Left colon (tissue), 2 donors: Measurements from ENCODE around the gene CARMIL1. TPM values are rescaled to one million over a fixed set of nuclear protein-coding genes. Genes with fewer than 3 reads are reported as not detected.

Experiments used
- ATAC-seq: fragments of 200-7000 bp; cut with Tn5 transposase; one replicate; pipeline ENCODE4 v1.9.1; 2020; ENCODE audit warnings: mild to moderate bottlenecking, moderate library complexity
- DNase-seq, 2 donors: peaks; one replicate each; pipeline ENCODE4 v3.0.0-alpha.2; 2020
- intact Hi-C, 2 donors: fragments of 100-400 bp; cut with DNase I in 1 of 2; cut with micrococcal nuclease in 1 of 2; formaldehyde crosslinking; loops; one replicate each; pipeline versions ENCODE4 v1.11.2 to v1.14.0; 2022; cut with DNase I, micrococcal nuclease
- long read RNA-seq: library from polyadenylated mRNA; unstranded; transcript quantifications from one replicate; pipeline ENCODE4 v2.0.0, GENCODE V29; 2021
- total RNA-seq, 2 donors: library from RNA; stranded (reverse); fragmentation: NEBNext Ultra II Directional; extraction: Animal tissue kit (Norgen Biotek cat#: 25700); gene quantifications; one replicate each; pipeline ENCODE4 v1.2.1, GENCODE V29; 2021
- donor health status: DM: no; HTN: no; CAD: no.
- donor health status: DM: yes; HTN: yes; CAD: no.

The CARMIL1 gene
- 10 to 100 TPM; 56.3 to 58.7 TPM for total RNA-seq
- long read RNA-seq, full-length matches to known transcripts, result 1 of 18 reads
- long read RNA-seq, partial matches to known transcripts, result 13 of 18 reads
- long read RNA-seq, other reads (novel, unspliced or antisense), result 4 of 18 reads

DNA sequence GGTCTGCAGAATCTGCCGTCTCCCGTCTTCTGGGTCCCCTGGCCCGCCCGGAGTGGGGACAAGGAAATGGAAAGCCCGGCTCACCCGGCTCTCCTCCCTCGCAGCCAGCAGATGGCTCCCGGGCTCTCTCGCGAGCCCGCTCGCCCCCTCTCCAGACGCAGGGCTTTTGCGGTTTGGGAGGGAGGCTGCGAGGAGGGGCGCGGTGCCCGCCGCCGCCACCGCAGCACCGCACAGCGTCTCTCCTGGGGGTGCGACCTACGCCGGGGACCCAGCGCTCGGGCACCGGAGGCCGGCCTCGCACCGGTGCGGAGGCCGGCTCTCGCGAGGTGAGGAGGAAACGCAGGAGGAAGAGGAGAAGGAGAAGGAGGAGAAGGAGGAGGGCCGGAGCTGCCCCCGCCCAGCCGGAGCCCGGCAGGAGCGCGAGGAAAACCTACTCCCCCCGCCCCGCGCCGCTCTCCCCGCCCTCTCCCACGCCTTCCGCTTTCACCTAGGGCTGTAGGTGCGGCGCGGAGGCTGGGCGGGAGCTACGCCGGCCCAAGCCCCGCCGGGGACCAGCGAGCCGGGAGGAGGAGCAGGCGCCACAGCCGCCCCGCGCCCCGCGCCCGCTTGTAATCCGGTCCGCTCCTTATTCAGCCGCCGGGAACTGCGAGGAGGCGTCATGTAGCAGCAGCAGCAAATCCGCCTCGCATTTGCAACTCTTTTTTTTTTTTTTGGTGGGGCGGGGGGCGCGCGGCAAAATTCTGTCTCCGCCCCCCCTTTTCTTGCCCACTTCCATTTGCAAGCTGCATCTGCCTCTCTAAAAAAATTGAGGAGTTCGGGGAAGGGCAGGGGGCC, at the start of gene CARMIL1:
CARMIL1 (plus strand) TSS at position 461 of the 834 bp plus-strand sequence. CDS start 422 bp downstream, outside the sequence.
- ATAC-seq (peak; percentile 85), DNase-seq (peak; percentile 92 to 93)
- intact Hi-C loops, result no loop called here

DNA sequence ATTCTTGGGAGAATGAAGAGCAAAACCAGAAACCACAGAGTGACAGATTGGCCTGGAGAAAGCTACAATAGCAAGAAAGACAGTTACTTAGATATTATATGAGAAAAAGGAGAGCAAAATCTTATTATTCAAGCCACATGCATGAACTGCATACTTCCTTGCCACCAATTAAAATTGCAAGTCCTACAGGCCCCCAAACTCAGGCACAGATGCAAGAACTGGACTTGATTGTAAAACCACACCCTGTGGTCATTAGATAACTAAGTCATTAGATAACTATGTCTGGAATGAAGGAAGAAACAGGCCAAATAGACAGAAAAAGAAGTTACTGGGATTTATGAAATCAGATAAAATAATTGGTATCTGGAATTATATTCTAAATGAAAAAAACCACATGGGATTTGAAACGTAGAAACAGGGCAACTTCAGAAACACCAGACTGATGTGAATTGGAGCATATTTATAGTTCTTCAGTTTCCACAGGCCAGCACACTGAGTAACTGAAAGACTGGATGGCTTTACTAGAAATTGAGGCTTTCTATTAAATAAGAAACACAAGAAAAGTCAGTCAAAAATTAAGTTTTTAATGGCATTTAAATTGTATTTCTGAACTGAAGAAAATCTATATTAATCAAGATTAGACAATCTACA, 49.4 kb upstream of the CARMIL1 start:
- intact Hi-C loops, result no loop called here
- DNase-seq (no peak), ATAC-seq (peak; percentile 64)

- DNase-seq (no peak), ATAC-seq (no peak)
- intact Hi-C loops, result no loop called here
These were observed 46.7 kb upstream of the CARMIL1 start for GRCh38 chr6:25232479-25232878.

DNA sequence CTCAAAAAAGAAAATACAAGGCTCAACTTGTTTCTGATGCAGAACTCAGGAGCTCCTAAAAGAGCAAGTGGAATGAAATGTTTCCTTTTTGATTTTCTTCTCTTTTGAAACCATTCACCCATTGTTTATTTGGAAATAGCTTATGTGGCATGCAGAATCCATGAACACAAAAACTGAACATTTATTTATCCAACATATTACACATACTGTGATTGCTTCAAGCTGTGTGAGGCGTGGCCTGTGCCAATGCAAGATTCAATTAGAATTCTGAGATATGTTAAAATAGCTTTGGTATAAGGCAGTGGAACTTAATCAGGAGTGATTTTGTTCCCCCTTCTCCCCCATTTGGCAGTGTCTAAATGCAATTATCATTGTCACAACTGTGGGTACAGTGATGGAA, 45.9 kb upstream of the CARMIL1 start:
- DNase-seq, result no peak
- ATAC-seq, result no peak
- intact Hi-C loops, result no loop called here

DNA sequence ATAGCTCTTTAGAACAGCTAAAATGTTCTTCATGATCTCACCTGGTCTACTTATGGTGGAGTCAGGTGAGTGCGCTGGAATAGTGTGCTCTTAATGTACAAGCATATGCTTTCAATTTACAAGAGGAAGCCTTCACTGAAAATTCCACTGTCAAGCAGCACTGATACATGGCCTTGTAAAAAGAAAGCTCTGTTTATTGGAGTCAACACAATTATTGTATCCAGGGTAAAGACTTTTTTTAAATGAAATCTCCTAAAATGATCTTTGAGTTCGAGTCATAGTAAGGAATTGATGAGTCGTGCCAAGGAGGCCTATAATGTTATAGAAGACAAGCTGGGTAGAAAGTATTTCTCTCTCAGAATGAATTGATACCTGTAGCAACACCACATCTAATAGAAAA, 41.6 kb upstream of the CARMIL1 start:
- DNase-seq (no peak), ATAC-seq (peak; percentile 22)
- intact Hi-C loops, result no loop called here

- intact Hi-C loops, result no loop called here
- DNase-seq (no peak), ATAC-seq (no peak)
These were observed 40.1 kb upstream of the CARMIL1 start for GRCh38 chr6:25239059-25239458.

DNA sequence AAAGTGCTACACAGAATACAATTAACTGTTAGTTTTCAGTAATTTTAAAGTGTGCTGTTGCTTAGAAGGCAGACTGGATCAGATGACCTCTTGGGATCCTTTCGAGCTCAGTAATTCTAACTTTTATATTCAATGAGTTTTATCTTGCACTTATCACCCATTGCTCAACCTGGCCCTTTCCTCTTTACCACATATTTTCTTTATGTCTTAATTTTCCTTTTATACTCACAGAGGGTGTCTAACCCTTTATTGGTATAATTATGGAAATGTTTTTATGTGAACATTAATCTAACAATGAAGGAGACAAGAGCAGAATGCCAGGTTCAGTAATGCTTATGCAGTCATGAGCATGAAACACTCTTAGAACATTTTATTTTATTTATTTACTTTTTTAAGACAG, 39.7 kb upstream of the CARMIL1 start:
- intact Hi-C loops, result no loop called here
- ATAC-seq, result no peak
- DNase-seq, result no peak

GRCh38 chr6:25242567-25242966, 36.6 kb upstream of the CARMIL1 start:
- ATAC-seq (no peak), DNase-seq (no peak)
- intact Hi-C loops, result no loop called here

DNA sequence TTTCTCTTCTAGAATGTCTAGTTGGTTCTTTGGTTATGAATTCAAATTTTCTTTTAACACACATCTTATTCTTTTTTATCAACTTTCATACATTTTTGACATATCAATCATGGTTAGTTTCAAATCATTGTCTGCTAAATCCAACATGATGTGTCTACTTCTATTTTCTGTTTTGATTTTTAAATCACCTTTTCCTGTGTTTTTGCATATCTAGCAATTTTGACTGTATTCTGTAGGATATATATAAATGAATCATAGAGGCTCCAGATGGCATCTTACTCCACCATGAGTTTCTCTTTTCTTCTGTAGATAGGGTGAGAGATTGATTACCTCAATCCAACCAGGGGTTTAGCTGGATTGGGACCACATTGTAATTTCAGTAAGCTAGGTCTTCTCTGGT, 34.3 kb upstream of the CARMIL1 start:
- intact Hi-C loops, result no loop called here

GRCh38 chr6:25248123-25248522, 31.1 kb upstream of the CARMIL1 start:
- no peak for ATAC-seq
- intact Hi-C loops, result no loop called here

More for the DNA sequence above, 34.3 kb upstream of the CARMIL1 start:
- DNase-seq (no peak), ATAC-seq (no peak)

GRCh38 chr6:25249133-25249532, 30.0 kb upstream of the CARMIL1 start:
- ATAC-seq (no peak), DNase-seq (no peak)
- intact Hi-C loops, result no loop called here

More at GRCh38 chr6:25248123-25248522, 31.1 kb upstream of the CARMIL1 start:
- DNase-seq, result no peak

GRCh38 chr6:25250878-25251277, 28.3 kb upstream of the CARMIL1 start:
- ATAC-seq (no peak), DNase-seq (no peak)
- intact Hi-C loops, result no loop called here

GRCh38 chr6:25251426-25251825, 27.7 kb upstream of the CARMIL1 start:
- intact Hi-C loops, result no loop called here
- no peak for ATAC-seq
- DNase-seq, result no peak

DNA sequence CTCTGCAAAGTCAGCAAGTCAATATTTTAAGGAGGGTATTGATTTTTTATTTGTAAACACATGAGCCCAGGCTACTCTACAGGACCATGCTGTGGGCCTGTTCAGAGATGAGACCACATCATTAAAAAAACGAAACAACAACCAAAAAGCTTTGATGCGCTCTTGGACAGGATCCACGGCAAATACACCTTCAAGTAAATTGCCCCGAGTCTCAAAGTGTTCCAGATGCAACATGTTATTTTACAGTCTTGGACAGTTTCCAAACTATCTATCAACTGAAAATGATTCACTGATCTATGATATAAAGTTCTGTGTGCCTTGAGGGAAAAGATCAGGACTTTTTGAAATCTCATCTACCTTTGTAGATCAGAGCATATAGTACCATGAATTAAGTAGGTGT, 25.8 kb upstream of the CARMIL1 start:
- no peak for DNase-seq
- ATAC-seq, result peak; percentile 49
- intact Hi-C loops, result no loop called here

GRCh38 chr6:25254671-25255070, 24.5 kb upstream of the CARMIL1 start:
- intact Hi-C loops, result no loop called here
- DNase-seq (no peak), ATAC-seq (no peak)

- intact Hi-C loops, result no loop called here
- ATAC-seq (no peak), DNase-seq (no peak)
These were observed 21.4 kb upstream of the CARMIL1 start for GRCh38 chr6:25257686-25258348.

DNA sequence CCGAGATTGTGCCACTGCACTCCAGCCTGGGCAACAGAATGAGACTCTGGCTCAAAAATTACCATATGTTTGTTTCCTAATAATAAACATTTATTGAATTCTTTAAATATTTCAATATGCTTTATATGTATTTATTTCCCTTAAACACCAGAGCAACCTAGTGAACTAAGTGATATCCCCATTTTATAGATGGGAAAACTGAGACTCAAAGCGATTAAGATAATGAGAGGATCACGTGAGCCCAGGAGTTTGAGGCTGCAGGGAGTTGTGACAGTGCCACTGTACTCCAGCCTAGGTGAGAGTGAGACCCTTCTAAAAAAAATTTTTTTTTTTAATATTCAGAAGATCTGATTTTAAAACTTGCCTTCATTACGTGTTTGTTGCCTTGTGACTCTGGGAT, 19.4 kb upstream of the CARMIL1 start:
- ATAC-seq, result no peak
- intact Hi-C loops, result no loop called here

GRCh38 chr6:25263657-25264056, 15.5 kb upstream of the CARMIL1 start:
- ATAC-seq, result no peak
- intact Hi-C loops, result loop anchor here in 1 of 2 donors (2.0 kb wide), 1 partner anchor 227 kb away; no protein-coding TSS in a partner anchor
- DNase-seq, result no peak

More for the DNA sequence above, 19.4 kb upstream of the CARMIL1 start:
- no peak for DNase-seq

- intact Hi-C loops, result no loop called here
- ATAC-seq (no peak), DNase-seq (no peak)
These were observed 12.6 kb upstream of the CARMIL1 start for GRCh38 chr6:25266456-25267100.
